GM04504 (cell line): ENCODE data around the gene SRSF5.
A peak's percentile ranks its signal among the peaks of the same experiment; 100 is the strongest.
"Not testable (repeated sequence)": the region's sequence is repeated elsewhere in the genome, so short reads cannot be mapped to it uniquely, and the experiment has no call there.

Experiments used
- DNase-seq: peaks from one replicate; pipeline ENCODE4 v3.0.0-alpha.2; 2012; ENCODE audit warnings: low read depth

The SRSF5 gene

DNA sequence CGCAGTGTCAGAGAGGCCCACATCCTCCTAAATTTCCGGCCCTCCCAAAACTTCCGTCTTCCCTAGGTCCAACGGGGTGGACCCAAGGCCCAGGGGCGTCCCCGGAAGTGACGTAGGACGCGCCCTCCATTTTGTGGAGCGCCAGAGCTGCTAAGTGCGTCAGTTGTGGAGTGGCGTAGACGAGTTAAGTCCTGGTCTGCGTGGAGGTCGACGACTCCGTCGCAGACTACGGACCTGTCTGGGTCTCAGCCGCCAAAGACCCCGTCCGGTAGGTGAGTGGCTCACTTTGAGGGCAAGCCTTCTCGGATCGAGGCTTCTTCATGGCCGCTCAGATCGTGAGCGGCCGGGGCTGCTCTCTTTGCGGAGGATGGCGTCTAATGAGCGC, at the start of gene SRSF5:
Gene SRSF5 (plus strand): TSS at position 159 of the 385 bp plus-strand sequence. CDS start 1,015 bp downstream, outside the sequence.
- peak; percentile 95 for DNase-seq

DNA sequence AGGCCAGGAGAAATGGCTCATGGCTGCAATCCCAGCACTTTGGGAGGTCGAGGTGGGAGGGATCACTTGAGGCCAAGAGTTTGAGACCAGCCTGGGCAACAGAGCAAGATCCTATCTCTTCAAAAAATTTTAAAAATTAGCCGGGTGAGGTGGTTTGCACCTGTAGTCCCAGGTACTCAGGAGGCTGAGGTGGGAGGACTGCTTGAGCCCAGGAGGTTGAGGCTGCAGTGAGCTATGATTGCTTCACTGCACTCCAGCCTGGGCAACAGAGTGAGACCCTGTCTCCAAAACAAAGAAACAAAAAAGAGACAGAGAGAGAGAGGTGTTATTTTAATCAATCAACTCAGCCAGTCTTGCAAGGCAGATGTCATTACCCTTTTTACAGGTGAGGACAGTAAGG, 48.3 kb upstream of the SRSF5 start:
- not testable (repeated sequence) for DNase-seq

DNA sequence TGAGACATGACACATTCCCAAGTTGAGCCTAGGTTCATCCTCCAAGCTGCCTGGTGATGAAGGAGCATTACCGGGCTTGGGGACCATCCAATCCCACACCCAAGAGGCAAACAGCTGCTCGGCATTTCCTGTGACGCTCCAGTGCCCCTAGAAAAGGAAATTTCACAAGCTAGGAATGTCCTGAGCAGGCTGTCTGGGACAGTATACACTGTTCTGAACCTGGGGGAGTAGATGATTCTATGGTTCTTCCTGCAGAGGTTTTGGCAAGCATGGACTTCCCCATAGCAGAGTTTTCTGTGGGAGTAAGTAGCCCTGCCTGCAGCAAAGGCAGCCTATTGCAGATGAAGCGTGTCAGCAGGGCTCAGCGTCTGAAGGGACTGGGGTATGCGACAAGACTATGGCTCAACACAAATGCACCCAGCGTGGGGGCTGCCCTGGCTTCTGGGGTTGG, 47.4 kb upstream of the SRSF5 start:
- DNase-seq, result peak; percentile 67

DNA sequence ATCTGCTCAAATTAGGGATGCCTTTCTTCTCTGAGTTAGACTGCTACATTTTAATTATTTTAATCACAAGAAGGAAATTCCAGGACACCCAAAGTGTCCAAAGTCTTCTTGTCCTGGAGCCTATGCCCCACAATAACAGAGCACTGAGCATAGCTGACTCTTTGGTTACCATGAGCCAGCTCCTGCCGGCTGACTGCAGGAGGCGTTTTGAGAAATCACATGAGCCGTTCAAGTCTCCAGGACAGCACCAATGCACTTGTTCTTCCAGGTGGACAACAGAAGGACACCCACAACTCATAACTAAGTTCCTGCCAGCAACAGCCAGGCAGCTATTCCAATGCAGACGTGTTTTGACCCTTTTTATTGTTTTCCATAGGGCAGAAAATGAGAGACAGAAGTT, 46.0 kb upstream of the SRSF5 start:
- no peak for DNase-seq

DNA sequence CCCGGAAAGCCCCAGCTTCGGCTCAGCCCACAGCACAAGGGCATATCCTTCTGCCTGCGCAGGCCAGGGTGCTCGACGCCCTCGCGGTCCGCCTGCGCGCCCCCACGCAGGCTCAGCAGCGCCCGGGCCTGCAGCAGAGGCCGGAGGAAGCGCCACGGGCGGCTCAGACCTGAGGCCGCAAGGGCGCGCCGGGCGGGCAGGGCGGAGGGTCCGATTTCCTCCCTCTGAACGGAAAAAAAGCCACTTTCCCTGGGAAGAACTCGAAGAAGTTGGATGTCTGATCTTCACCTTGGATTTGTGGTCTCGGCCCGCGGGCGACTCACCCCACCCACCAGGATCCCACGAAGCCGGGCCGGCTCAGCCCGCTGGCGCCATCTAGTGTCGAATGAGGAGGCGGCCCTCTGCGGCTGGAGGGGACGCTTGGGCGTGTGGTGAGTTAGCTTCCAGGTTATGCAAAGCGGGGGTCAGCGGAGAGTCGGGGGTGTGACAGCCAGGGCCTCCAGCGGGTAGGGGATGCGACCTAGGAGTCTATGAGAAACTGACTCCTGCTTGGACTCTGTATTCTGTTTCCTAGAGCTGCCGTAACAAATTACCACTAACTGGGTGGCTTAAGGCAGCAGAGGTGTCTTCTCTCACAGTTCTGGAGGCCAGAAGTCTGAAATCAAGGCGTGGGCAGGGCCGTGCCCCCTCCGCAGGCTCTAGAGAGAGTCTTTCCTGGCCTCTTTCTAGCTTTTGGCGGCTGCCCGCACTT, 40.0 kb upstream of the SRSF5 start:
- peak; percentile 30 for DNase-seq

DNA sequence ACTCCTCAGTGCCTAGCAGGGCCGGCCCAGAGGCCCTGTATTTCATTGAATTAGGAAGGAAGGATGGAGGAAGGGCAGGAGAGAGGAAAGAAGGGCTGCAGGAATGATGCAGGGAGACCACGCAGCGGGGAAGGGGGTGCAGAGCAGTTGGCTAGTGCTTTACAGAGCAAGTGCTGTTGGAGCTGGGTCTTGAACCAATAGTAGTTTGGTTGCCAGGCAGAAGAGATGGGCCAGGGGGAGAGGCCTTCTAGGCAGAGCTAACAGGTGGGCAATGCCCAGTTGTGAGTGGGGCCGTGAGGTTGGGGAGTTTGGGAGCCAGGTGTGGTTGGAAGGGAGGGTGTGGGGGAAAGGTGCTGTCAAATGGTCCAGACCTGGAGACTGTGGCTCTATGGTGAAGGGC, 39.1 kb upstream of the SRSF5 start:
- no peak for DNase-seq

DNA sequence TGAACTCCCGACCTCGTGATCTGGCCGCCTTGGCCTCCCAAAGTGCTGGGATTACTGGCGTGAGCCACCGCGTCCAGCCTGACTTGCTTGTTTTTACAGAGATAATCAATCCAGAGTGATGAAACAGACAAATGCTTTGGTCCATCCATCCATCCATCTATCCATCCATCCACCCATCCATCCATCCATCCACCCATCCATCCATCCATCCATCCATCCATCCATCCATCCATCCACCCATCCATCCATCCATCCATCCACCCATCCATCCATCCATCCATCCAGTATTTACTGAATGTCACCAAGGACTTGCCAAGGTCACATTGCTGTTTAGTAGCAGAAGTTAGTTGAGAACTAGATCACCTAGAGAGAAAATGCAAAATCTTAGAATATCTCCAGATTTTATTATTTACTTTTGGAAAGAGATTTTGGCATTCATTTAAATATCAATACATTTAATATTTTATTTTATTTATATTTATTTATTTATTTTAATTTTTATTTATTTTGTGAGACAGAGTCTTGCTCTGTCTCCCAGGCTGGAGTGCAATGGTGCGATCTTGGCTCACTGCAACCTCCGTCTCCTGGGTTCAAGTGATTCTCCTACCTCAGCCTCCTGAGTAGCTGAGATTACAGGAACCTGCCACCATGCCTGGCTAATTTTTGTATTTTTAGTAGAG, 34.9 kb upstream of the SRSF5 start:
- DNase-seq, result not testable (repeated sequence)

DNA sequence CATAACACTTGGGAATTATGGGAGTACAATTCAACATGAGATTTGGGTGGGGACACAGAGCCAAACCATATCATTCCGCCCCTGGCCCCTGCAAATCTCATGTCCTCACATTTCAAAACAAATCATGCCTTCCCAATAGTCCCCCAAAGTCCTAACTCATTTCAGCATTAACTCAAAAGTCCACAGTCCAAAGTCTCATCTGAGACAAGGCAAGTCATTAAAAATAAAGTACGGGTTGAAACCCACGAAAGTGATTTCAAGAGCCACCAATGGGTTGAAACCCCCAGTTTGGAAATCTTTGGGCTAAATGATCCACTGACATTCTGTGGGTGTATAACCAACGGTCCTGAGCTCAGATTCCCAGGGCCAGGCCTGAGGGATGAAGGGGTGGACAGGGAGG, 30.5 kb upstream of the SRSF5 start:
- not testable (repeated sequence) for DNase-seq

DNA sequence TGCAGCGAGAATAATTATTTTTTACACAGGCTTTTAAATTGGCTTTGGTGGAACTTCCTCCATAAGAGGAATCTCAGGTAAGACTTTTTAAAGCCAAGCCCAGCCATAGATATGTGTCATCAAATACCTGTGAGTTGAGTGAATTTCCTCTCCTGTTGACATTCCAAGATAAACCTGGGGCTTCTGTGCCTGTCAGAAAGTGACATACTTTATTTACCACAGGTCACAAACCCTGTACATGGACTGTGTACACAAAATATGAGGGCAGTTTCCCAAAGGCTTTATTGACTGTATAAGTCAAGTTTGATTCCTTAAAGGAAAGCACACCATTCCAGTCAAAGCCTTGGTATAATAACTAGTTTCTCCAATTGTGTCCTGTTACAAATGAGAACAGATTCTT, 25.9 kb upstream of the SRSF5 start:
- DNase-seq, result no peak

DNA sequence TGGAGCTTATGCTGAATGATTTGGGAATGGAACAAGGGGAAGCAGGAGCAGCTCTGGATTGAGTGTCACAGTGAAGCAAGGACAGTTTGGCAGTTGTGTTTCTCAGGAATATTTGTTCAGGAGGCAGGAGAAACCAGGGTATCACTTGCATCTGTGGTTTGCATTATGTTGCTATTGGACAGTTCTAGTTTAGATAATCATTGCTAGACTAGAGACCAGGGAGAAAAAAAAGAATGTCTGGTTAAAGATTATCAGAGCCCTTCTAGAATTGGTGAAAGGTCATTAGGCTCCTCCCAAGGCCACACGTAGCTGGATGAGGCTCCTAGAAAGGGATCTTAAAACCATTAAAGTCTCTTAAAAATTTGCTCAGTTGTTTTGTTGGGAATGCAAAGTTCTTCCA, 17.0 kb upstream of the SRSF5 start:
- DNase-seq, result no peak

DNA sequence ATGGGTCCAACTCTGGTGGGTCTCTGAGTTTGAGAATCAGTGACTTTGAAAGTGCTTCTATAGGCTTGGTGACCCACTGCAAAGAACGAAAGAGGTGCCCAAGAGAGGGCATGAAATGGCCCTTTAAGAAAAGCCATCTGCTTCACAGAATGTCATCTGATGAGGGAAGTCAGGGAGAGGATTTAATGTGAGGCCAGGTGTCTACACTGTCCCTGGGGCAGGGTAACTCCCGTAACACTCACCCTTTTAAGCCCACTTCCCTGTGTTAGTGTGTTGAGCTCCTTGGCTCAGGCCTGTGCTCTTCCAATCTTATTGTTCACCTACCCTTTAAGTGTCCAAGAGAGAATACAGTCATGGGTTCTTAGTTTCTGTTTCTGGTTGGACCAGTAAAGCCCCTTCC, 16.4 kb upstream of the SRSF5 start:
- no peak for DNase-seq

DNA sequence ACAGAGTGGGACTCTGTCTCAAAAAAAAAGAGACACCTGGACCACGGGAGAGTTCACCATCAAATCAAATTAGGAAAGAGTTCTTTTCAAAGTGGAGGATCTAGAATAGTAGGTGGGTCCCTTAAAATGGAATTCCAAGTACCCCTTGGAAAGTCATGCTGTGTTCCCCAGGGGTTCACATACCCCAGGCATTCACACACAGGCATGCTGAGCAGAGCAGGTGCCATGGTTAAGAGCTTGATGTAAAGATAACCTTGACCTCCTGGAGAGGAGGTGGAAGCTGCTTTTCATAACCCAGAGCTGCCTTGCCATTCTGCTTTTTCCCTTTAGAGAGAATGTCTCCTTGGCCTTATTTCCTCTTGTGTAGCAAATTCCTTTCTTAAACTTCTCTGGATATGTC, 14.2 kb upstream of the SRSF5 start:
- no peak for DNase-seq

DNA sequence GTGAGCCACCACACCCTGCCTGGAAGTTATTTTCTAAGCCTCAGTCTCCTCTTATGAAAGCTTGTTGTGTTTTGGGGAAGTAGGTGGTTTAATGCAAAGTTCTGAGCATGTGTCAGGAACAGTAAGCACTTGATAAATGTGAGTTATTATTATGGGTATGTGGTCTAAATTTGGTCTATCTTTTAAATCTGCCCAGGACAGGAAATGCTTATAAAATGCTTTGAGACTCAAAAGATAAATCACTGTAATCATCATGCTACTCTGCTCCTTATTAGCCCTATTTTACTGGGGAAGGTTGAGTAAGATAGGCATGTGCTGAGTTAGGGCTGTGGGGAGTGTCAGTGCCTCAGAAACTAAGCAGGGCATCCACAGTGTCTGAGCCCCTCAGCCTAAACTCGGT, 13.1 kb upstream of the SRSF5 start:
- no peak for DNase-seq

DNA sequence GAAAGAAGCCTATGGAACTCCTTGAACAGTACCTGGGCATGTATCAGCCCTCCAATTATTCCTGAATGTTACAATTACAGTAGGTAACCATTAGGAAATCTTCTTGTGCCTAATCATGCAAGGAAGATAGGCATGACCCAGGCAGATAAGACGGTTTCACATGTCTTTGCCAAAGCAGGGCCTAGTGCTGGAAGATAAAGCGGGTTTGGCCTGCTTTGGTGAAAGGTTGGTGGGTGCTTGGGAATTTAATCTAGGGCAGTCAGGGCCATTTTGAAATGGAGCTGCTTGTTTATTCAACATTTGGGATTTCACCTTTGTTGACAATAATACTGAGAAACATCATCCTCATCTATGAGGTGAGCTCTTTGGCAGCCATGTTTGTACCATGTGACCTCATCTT, 12.5 kb upstream of the SRSF5 start:
- no peak for DNase-seq

DNA sequence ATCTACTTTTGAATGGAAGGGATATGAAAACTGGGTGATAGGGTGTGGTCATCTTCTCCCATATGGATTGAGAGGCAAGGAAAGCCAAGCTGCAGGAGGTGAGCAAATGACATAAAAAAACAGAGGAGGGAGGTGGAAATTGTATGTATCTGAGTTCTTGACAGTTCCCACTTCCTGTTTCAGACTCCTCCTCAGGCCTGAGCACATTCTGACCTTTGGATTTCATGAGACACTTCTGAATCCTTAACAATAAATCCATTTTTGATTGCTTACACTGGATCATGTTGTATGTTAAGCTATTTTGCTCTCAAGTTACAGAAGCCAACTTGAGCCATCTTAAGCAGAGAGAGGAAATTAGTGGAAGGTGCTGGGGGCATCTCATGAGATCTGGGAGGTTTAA, 11.6 kb upstream of the SRSF5 start:
- no peak for DNase-seq

DNA sequence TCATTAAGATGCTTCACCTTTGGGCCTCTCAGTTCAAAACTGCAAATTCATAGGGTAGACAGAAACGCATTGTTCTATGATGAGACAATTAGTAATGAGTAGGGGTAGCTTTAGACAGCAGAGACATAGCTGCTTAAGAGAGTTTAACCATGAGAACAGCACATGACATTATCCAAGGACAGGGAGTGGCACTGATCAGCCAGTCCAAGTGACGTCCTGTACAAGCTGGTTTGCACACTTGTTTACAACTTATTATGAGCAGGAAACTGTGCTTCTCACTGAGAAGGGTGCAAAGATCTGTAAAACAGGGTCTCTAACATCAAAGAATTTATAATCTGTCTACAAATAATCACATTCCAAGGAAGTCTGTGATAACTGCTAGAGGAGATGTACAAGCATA, 11.2 kb upstream of the SRSF5 start:
- DNase-seq, result no peak

DNA sequence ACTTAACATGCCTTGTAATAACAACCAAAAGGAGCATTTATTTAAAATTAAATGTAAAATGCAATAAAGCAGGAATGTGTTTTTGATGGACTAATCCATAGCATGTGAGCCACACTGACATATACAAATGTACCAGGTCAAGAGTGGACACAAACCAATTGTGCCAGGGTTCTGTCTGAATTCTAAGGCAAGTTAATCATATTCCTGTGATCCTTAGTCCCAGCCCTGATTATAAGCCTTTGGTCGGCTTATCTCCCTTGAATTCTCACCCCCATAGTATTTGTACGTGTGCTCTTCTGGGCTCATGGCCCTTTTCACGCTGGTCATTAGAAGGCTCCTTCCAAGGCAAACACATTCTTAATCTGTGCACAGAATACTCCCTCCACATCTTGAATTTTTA, 10.6 kb upstream of the SRSF5 start:
- DNase-seq, result no peak

DNA sequence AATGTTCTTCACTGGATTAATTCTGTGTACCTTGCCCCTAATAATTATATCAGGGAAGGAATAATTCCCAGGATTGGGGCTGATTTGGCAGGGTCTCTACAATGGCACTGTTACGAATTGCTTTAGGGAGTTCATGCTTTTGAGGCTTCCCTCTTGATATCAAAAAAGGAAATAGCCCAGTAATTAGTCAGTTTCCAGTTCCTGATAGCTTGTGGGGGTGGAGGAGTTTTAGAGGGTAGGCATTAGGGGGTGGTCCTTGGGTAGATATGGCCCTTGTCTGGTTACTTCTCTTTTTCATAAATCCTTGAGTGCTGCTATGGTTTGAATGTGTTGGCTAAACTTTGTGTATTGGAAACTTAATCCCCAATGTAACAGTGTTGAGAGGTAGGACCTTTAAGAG, 6.1 kb upstream of the SRSF5 start:
- no peak for DNase-seq

DNA sequence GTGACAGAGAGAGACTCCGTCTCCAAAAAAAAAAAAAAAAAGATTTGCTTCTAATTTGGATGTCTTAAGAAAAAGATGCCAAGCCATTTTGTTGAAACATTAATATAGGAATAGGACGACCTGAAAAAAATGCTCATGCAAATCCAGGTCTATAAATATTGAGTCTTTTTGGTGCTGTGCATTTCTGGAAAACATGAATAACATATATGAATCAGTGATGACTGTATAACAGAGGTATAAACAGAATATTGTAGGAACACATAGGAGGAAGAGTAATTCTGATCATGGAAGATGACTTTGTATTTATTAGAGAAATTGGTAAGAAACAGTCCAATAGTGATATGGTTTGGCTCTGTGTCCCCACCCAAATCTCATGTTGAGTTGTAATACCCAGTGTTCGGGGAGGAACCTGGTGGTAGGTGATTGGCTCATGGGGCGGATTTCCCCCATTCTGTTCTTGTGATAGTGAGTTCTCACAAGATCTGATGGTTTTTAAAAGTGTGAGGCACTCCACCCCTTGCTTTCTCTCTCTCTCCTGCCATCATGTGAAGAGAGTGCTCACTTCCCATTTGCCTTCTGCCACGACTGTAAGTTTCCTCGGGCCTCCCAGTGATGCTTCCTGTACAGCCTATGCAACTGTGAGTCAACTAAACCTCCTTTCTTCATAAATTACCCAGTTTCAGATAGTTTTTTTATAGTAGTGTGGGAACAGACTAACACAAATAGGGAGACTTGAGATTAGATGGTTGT, 3.0 kb upstream of the SRSF5 start:
- DNase-seq, result no peak

DNA sequence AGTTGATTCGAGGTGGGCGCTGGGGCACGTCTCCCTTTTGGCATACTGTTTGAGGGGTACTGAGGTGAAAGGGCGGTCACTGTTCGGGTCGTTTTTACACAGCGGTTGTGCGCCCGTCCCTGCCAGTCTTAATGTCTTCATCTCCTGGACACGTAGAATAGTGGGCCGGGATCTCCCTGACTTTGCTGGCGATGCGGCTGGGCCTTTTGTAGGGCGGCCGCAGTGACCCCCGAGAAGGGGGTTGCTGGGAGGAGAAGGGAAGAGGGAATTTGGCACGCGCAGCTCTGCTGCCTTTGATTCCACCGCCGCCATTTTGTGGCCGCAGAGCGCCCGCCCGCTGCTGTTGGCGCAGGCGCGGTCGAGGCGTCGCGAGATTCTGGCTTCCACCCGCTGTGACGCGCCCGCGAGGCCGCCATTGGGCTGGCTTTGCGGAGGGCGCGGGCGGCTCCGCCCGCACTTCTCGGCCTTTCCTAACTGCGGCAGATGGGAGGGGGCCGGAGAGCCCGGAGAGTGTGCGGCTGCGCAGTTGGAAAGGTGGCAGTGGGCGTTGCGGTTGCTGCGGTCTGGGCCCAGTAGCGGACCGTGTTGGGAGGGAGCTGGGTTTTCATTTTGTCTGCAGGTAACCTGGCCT, 542 bp downstream of the SRSF5 start:
- peak; percentile 79 for DNase-seq

DNA sequence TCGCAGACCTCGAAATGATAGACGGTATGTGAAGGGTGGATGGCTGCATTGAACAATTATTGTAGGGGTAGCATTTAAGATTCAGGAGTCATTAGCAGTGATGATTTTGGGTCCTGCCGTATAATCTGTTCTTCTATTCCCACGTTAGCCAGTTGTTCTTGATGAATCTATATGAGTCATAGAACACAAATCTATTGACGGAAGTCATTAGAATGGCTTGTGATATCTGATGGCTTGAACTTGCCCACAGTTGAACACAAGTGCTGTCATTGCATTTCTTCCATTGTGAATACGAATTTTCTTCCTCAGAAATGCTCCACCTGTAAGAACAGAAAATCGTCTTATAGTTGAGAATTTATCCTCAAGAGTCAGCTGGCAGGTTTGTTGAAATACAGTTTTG, 1.9 kb downstream of the SRSF5 start:
- no peak for DNase-seq

DNA sequence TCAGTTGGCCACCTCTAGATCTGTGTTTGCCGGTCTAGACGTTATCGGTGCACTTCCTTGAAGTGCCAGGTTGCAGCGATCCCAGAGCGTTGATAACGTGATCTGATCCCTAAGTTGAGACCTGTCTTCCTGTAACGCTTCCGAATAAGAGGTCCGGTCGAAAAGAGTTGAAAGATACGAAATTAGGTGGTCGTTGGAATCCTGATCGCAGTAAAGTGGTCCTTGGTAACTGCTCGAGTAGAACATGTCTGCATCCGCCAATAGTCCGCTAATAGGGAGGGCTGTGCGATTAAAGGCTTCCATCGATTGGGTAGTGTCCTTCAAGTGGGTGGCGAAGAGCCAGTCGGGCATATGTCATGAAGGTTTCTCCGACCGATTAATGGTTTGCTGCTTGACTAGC, 2.7 kb downstream of the SRSF5 start:
- no peak for DNase-seq

DNA sequence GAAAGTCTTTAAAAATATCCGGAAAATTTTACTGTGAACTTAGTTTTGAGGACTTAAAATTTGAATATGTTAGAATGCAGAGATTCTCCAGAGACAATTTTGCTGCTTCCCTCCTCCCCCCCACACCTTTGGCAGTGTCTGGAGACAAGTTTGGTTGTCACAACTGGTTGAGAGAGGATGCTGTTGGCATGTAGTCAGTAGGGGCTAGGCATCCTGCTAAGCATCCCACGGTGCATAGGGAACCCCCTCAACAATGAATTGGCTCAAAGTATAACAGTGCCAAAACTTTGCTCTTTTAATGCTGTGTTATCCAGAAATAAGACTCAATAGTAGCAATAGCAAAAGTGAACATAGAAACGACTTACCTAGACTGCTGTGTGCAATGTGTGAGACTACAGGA, 3.6 kb downstream of the SRSF5 start:
- DNase-seq, result no peak
